HepG2 (cell line): ENCODE results near the gene ZNG1C.
"Not testable (repeated sequence)": the region's sequence is repeated elsewhere in the genome, so short reads cannot be mapped to it uniquely, and the experiment has no call there.

Experiments used
- ATF6 ChIP-seq: sonication (generic); formaldehyde crosslinking; conservative IDR thresholded peaks from 2 replicates; pipeline ENCODE4 v1.4.0; 2020; ENCODE audit warnings: missing genetic modification reagents
- CTCF ChIP-seq: sonication (generic); formaldehyde crosslinking; IDR thresholded peaks from 2 replicates; pipeline ENCODE4 v1.5.0; 2020; ENCODE audit warnings: mild to moderate bottlenecking, missing genetic modification reagents, moderate library complexity
- KDM1A ChIP-seq: IDR thresholded peaks from 2 replicates; pipeline ENCODE4 v1.6.1; 2016; ENCODE audit warnings: missing compliant biosample characterization
- MAX ChIP-seq: IDR thresholded peaks from 2 replicates; pipeline ENCODE4 v1.6.1; 2012; ENCODE audit warnings: inconsistent platforms
- PRDM15 ChIP-seq: sonication (generic); formaldehyde crosslinking; IDR thresholded peaks from 2 replicates; pipeline ENCODE4 v1.4.0; 2020; ENCODE audit warnings: missing genetic modification reagents
- RFXANK ChIP-seq: IDR thresholded peaks from 2 replicates; pipeline ENCODE4 v1.6.1; 2016
- SIN3A ChIP-seq: IDR thresholded peaks from 2 replicates; pipeline ENCODE4 v1.6.1; 2011; ENCODE audit warnings: low read depth, mild to moderate bottlenecking, control low read depth, low read length, borderline replicate concordance
- SMC3 ChIP-seq: IDR thresholded peaks from 2 replicates; pipeline ENCODE4 v1.6.1; 2011; ENCODE audit warnings: low read length, improper control_type of control experiment
- TRIM24 ChIP-seq: sonication (generic); formaldehyde crosslinking; IDR thresholded peaks from 2 replicates; pipeline ENCODE4 v1.8.0; 2022; ENCODE audit warnings: mild to moderate bottlenecking, missing genetic modification reagents
- ZFP37 ChIP-seq: sonication (generic); formaldehyde crosslinking; IDR thresholded peaks from 2 replicates; pipeline ENCODE4 v1.4.0; 2020; ENCODE audit warnings: missing genetic modification reagents, borderline replicate concordance
- ZNF18 ChIP-seq: sonication (generic); formaldehyde crosslinking; IDR thresholded peaks from 2 replicates; pipeline ENCODE4 v1.8.0; 2022; ENCODE audit warnings: mild to moderate bottlenecking, missing genetic modification reagents; ENCODE audit not compliant: insufficient replicate concordance
- ZNF329 ChIP-seq: sonication (generic); formaldehyde crosslinking; IDR thresholded peaks from 2 replicates; pipeline ENCODE4 v1.9.0; 2021; ENCODE audit warnings: low read depth, mild to moderate bottlenecking, missing genetic modification reagents
- ZNF670 ChIP-seq: sonication (generic); formaldehyde crosslinking; IDR thresholded peaks from 2 replicates; pipeline ENCODE4 v1.8.0; 2022; ENCODE audit warnings: mild to moderate bottlenecking, missing genetic modification reagents, borderline replicate concordance

GRCh38 chr9:68304212-68304611, 62.4 kb downstream of the ZNG1C start:
- not testable (repeated sequence) for TF ChIP-seq CTCF (CRISPR knock-in tag); ZNF329; ZFP37 (CRISPR knock-in tag); SIN3A; TRIM24 (CRISPR knock-in tag); ZNF670; KDM1A (CRISPR knock-in tag); ATF6 (CRISPR knock-in tag); SMC3; ZNF18 (CRISPR knock-in tag); PRDM15; RFXANK (CRISPR knock-in tag); MAX
